HuH-7 (cell line): ENCODE data around the gene DNAH1.
"Not testable (repeated sequence)": the region's sequence is repeated elsewhere in the genome, so short reads cannot be mapped to it uniquely, and the experiment has no call there.

ENCODE experiments used
- DNase-seq: peaks from one replicate; pipeline ENCODE4 v3.0.0; 2011; ENCODE audit warnings: low spot score

The DNAH1 gene

DNA sequence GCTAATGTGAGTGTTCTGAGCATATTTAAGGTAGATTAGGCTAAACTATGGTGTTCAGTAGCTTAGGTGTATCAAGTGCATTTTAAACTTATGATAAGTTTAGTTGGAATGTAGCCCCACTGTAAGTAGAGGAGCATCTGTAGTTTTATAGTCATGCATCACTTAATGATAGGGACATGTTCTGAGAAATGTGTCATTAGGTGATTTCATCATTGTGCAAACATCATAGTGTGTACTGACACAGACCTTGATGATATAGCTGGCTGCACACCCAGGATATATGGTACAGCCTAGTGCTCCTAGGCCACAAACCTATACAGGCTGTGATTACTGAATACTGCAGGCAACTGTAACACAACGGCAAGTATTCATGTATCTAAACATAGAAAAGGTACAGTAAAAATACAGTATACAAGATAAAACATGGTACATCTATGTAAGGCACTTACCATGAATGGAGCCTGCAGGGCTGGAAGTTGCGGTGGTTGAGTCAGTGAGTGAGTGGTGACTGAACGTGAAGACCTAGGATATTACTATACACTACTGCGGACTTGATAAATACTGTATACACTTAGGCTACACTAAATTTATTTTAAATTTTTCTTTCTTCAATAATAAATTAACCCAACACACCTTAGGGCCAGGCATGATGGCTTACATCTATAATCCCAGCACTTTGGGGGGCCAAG is 17.9 kb downstream of the DNAH1 start:
- no peak for DNase-seq

- DNase-seq: not testable (repeated sequence)
Measured at GRCh38 chr3:52338131-52338530, 22.0 kb downstream of the DNAH1 start.

GRCh38 chr3:52339612-52340011 is 23.5 kb downstream of the DNAH1 start:
- DNase-seq: peak; percentile 68

DNA sequence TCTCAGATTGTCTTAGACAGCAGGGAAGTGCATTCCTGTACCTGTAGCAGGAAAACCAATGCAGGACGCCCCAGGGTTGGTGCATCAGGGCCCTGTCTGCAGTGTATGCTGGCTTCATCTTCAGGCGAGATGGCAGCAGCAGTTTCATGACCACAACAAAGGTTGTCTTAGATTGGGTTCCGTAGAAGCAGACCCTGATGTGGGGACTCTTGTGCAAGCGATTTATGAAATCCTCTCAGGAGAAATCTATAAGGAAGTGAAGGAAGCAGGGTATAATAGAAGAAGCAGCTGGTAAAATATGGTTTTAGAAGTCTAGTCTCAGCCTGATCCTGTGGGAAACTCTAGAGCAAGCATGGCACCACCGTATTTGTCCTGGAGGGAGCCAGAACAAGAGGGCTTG is 25.0 kb downstream of the DNAH1 start:
- DNase-seq: no peak

GRCh38 chr3:52343946-52344600 is 28.0 kb downstream of the DNAH1 start:
- no peak for DNase-seq

DNA sequence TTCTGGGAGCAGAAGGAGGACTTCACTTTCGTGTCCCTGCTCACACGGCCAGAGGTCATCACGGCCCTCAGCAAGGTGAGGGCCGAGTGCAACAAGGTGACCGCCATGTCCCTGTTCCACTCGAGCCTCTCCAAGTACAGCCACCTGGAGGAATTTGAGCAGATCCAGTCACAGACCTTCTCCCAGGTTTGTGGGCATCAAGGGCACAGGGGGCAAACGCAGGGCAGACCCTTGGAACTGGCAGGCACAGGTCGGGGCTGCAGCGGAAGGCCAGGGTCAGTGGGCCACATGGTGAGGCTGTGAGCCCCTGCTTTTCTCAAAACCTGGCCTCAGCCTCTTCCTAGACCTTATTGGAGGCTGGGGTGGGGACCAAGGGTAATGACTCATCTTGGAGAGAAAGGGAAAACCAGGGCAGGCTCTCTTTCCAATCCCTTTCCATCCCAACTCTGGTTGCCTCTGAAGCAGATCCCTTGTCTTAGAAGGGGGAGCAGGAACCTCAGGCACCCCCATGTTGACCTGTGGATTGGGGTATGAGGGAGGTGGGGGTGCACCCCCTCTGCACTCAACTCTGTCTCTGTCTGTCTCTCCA is 29.5 kb downstream of the DNAH1 start:
- DNase-seq: no peak

DNA sequence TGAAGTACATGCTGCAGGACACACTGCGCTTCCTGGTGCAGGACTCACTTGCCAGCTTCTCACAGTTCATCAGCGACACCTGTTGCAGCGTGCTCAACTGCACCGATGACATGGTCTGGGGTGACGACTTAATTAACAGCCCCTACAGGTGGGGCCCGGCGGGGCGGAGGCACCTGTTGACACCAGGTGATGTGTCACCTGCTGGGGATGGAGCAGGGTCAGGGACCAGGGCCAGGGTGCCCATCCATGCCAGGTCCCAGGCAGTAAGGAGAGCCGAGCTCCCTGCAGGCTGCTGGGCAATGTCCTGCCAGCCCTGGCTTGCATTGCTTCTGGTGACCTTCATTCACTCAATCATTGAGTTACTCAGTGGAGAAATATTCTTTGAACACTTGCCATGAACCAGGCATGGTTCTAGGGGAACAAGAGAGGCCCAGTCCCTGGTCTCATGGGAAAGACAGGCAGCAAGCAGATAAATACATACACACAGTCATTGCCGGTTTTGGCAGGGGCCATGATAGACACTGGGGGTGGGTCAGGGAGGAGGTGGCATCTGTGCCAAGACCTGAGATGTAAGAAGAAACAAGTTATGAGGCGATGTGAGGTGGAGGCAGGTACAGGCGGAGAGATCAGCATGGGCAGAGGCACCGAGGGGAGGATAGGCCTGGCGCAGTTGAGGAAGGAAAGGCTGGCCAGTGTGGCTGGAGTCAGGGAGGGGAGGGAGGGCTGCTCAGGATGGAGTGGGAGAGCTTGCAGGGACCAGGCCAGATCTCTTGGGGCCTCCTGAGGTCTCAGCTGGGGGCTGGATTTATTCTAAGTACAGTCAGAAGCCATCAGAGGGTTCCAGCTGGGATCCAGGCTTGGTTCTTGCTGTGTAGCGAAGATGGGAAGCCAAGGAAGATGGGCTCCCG is 30.8 kb downstream of the DNAH1 start:
- no peak for DNase-seq

GRCh38 chr3:52347716-52348635 is 31.9 kb downstream of the DNAH1 start:
- DNase-seq: no peak

DNA sequence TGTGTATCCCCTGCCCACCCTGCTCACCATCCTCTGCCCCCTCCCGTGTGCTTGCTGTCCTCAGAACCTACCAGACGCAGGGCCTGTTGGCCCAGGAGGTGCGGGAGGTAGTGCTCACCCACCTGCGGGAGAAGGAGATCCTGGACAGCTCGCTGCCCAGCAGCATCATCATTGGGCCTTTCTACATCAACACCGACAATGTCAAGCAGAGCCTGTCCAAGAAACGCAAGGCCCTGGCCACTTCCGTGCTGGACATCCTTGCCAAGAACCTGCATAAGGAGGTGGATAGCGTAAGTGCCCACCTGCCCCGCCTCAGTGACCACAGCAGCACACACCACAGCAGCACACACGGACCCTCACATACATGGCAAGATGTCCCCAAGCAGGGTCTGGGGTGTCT is 33.0 kb downstream of the DNAH1 start:
- DNase-seq: no peak

DNA sequence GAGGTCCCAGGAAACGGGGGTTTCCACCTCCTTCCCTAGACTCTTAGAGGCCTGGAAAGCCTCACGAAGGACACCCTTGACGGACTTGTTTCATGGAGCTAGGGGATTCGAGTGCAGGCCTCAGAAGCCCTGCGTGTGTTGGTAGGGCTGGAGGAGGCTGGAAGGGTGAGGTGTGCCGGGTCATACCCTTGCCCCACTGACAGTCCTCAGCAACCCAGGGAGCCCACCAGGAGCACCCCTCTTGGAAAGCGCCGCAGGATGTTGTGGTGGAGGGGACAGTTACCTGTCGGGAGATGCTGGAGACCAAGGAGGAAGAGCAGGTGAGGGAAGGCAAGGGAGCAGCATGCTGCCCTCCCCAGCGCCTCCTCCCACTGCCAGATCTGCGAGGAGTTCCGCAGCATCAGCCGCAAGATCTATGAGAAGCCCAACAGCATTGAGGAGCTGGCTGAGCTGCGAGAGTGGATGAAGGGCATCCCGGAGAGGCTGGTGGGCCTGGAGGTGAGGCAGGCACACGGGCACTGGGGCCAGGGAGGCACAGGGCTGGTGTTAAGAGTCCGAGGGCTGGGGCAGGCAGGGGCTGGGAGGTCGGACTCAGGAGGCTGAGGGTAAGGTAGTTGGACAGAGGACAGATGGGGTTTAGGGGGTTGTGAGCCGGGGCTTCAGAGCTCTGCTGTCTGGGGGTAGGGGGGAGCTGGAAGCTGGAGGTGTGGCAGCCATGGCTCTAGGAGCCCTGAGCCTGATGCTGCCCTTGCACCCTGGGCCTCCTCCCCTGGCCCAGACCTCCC is 33.7 kb downstream of the DNAH1 start:
- no peak for DNase-seq

GRCh38 chr3:52350416-52350815 is 34.3 kb downstream of the DNAH1 start:
- DNase-seq: no peak

DNA sequence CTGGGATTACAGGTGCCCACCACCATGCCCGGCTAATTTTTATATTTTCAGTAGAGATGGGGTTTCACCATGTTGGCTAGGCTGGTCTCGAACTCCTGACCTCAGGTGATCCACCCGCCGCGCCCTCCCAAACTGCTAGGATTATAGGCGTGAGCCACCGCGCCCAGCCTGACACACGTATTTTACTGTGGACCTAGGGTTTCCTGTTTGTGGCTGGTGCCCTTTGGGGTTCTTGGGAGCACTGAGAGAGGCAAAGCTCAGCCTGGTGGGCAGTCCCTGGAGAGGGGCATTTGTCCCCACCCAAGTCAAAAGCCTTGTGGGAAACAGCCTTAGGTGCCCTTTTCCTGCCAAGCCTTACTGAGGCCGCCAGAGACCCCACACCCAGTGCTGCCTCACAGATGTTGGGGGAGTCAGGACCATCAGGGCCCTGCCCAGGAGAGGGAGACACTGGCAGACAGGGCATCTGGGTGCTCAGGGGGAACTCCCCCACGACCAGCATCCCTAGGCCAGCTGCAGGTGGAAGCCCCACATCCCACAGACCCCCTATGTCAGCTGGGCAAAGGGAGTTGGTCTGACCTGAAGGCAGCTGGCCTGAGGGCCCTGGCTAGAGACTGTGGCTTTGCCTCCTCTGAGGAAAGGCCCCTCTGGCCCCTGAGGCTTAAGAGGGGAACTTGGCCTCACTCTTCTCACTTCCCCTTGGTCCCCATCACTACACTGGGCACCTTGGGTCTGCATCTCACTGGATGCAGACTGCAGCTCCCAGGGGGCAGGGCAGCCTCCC is 35.1 kb downstream of the DNAH1 start:
- DNase-seq: no peak

DNA sequence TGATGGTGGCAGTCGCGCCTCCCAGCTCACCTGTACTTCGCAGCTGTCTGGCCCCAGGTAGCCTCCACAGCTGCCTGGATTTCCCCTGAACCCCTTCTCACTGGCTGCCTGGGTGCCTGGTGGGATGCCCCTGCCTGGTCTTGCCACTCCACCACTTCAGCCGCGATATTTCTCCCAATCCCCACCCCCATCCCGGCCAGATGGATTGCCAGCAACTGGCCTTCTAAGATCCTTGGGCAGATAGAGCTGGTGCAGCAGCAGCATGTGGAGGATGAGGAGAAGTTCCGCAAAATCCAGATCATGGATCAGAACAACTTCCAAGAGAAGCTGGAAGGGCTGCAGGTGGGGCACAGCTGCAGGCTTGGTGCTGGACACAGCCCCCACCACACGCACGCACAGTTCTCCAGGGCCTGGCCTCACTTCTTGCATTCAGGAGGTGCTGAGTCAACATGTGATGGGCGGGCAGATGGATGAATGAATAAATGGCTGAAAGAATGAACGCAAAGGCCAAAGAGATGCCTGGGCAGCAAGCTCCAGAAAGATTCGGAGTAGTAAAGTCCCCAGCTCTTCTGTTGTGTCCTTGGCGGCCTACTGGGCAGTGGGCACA is 35.7 kb downstream of the DNAH1 start:
- no peak for DNase-seq

DNA sequence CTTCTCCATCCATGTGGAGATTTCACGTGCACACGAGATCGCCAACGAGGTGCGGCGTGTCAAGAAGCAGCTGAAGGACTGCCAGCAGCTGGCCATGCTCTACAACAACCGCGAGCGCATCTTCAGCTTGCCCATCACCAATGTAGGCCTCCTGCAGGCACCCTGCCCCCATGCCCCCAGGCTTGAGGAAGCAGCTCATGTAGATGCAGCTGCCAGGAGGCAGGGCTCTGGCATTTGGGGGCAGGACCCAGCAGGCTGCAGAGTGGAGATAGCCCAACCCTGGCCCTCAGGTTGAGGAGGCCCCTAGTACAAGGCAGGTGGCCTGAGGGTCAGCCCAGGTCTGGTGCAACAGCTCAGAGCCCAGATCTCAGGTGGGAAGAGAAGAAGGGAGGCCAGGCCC is 36.4 kb downstream of the DNAH1 start:
- no peak for DNase-seq

DNA sequence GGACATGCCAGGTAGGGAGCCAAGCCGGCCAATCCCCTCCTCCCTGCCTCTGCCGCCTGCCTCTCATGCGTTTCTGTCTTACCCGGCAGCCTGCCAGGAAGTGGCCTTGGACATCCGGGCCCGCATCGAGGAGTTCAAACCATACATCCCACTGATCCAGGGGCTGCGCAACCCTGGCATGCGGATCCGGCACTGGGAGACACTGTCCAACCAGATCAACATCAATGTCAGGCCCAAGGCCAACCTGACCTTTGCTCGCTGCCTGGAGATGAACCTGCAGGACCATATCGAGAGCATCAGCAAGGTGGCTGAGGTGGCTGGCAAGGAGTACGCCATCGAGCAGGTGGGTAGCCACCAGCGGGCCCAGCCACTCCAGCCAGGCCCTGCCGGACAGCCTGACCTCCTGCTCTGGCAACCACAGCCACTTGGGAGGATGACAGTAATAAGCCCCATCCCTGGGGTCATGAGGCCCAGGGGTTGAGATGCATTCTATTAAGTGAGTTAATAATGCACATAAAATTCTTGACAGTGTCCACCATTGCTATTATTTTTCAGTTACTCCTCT is 37.3 kb downstream of the DNAH1 start:
- DNase-seq: no peak

GRCh38 chr3:52354676-52355075 is 38.6 kb downstream of the DNAH1 start:
- DNase-seq: no peak

DNA sequence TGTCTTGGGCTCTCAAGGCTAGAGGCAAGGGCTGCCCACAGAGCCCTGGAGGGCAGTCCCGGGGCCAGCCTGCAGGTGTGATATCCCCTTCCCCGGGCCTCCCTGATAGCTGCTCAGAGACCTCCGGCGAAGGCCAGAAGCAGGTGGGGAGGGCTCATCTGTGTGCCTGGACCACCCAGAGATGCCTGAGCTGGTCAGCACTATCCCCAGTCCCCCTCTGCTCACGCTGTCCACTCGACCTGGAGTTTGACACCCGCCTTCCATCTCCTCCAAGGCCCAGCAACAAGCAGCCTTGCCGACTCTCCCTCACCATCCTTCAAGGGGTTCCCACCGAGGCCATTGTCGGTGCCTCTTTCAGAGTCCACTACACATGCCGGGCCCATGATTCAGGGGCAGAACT is 39.4 kb downstream of the DNAH1 start:
- DNase-seq: no peak

GRCh38 chr3:52356126-52356525 is 40.0 kb downstream of the DNAH1 start:
- DNase-seq: no peak
